H1 (cell line): ENCODE results near the gene PIK3C2G. TPM values are rescaled to one million over a fixed set of nuclear protein-coding genes. Genes with fewer than 3 reads are reported as not detected.

Source experiments
- BRCA1 ChIP-seq: IDR thresholded peaks from 2 replicates; pipeline ENCODE4 v1.6.1; 2012; ENCODE audit warnings: low read depth, low read length, improper control_type of control experiment
- CHD2 ChIP-seq: IDR thresholded peaks from 2 replicates; pipeline ENCODE4 v1.6.1; 2012; ENCODE audit warnings: low read length, improper control_type of control experiment
- EP300 ChIP-seq, 2 experiments: IDR thresholded peaks; 1 replicate in 1 of 2; 2 replicates in 1 of 2; pipeline ENCODE4 v1.6.1; 2011 to 2012; ENCODE audit warnings: low read depth in 2 of 2, low read length in 2 of 2, mild to moderate bottlenecking in 2 of 2, borderline replicate concordance in 1 of 2, inconsistent platforms in 1 of 2, moderate library complexity in 1 of 2
- HDAC2 ChIP-seq, 2 experiments: fragments of 300-600 bp in 1 of 2; sonication (generic) in 1 of 2; IDR thresholded peaks; 2 replicates each; pipeline ENCODE4 v1.6.1; 2011 to 2012; ENCODE audit warnings: low read depth in 2 of 2, low read length in 2 of 2, mild to moderate bottlenecking in 2 of 2, moderate library complexity in 2 of 2, borderline replicate concordance in 1 of 2, inconsistent platforms in 1 of 2
- KDM5A ChIP-seq: fragments of 200-600 bp; IDR thresholded peaks from 2 replicates; pipeline ENCODE4 v1.7.1; 2012; ENCODE audit warnings: mild to moderate bottlenecking, low read length, inconsistent platforms, mixed read lengths
- NANOG ChIP-seq: IDR thresholded peaks from 2 replicates; pipeline ENCODE4 v1.6.1; 2011; ENCODE audit warnings: low read length, low read depth, mild to moderate bottlenecking, inconsistent platforms; ENCODE audit not compliant: insufficient read depth, poor library complexity, severe bottlenecking
- PHF8 ChIP-seq: fragments of 200-600 bp; sonication (generic); conservative IDR thresholded peaks from 2 replicates; pipeline ENCODE4 v1.7.1; 2012; ENCODE audit warnings: low read depth, mild to moderate bottlenecking, inconsistent platforms, low read length, moderate library complexity
- SIX5 ChIP-seq: IDR thresholded peaks from 2 replicates; pipeline ENCODE4 v1.6.1; 2011; ENCODE audit warnings: mild to moderate bottlenecking, low read depth, low read length
- TCF12 ChIP-seq: IDR thresholded peaks from 2 replicates; pipeline ENCODE4 v1.6.1; 2011; ENCODE audit warnings: low read depth, mild to moderate bottlenecking, low read length
- polyA plus RNA-seq, 7 experiments: library from polyadenylated mRNA; depleted of rRNA in 3 of 7; stranded (reverse) in 5 of 7; unstranded in 2 of 7; fragments of >200 nt in 5 of 7; fragments of 200-250 nt in 2 of 7; gene quantifications; 1 replicate in 5 of 7; 2 replicates in 1 of 7; 4 replicates in 1 of 7; pipeline versions ENCODE4 v1.2.1 to v1.2.3, GENCODE V29; 2011 to 2013; ENCODE audit warnings: missing spikeins in 2 of 7, mixed read lengths in 2 of 7
- total RNA-seq: library from RNA; stranded (reverse); fragmentation: NEBNext Ultra II Directional; extraction: Animal tissue kit (Norgen Biotek cat#: 25700); gene quantifications from 2 replicates; pipeline ENCODE4 v1.2.1, GENCODE V29; 2021
- TF ChIP-seq, protein P1 (sequence below): fragments of 300-600 bp; sonication (generic); IDR thresholded peaks from 2 replicates; pipeline ENCODE4 v1.7.1; 2012; ENCODE audit warnings: low read length, moderate library complexity, mild to moderate bottlenecking, inconsistent platforms; ENCODE audit not compliant: insufficient replicate concordance

The PIK3C2G gene
- total and polyA plus RNA-seq, 2 of the 8 experiments (the other 6 are each of a cell fraction or from before 2014, with no cell fraction given) = not detected

DNA sequence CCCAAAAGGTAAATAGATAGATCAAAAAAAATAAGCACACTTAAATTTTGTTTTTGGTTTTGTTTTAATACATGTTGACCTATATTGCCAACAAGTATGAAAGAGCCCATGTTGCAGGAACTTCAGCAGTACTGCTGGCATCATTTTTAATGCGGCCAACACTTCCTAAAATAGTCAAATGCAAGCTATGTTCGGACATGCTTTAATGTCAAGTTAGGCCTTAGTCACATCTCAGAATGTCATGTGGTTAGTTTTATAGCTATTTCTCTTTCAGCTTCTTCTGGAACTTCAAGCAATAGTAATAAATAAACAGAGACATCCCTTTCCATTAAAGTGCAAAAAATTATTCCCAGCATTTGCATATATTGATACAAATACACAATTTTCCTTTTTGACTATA, 153.4 kb downstream of the PIK3C2G start (continued):
- TF ChIP-seq, protein P1, sequence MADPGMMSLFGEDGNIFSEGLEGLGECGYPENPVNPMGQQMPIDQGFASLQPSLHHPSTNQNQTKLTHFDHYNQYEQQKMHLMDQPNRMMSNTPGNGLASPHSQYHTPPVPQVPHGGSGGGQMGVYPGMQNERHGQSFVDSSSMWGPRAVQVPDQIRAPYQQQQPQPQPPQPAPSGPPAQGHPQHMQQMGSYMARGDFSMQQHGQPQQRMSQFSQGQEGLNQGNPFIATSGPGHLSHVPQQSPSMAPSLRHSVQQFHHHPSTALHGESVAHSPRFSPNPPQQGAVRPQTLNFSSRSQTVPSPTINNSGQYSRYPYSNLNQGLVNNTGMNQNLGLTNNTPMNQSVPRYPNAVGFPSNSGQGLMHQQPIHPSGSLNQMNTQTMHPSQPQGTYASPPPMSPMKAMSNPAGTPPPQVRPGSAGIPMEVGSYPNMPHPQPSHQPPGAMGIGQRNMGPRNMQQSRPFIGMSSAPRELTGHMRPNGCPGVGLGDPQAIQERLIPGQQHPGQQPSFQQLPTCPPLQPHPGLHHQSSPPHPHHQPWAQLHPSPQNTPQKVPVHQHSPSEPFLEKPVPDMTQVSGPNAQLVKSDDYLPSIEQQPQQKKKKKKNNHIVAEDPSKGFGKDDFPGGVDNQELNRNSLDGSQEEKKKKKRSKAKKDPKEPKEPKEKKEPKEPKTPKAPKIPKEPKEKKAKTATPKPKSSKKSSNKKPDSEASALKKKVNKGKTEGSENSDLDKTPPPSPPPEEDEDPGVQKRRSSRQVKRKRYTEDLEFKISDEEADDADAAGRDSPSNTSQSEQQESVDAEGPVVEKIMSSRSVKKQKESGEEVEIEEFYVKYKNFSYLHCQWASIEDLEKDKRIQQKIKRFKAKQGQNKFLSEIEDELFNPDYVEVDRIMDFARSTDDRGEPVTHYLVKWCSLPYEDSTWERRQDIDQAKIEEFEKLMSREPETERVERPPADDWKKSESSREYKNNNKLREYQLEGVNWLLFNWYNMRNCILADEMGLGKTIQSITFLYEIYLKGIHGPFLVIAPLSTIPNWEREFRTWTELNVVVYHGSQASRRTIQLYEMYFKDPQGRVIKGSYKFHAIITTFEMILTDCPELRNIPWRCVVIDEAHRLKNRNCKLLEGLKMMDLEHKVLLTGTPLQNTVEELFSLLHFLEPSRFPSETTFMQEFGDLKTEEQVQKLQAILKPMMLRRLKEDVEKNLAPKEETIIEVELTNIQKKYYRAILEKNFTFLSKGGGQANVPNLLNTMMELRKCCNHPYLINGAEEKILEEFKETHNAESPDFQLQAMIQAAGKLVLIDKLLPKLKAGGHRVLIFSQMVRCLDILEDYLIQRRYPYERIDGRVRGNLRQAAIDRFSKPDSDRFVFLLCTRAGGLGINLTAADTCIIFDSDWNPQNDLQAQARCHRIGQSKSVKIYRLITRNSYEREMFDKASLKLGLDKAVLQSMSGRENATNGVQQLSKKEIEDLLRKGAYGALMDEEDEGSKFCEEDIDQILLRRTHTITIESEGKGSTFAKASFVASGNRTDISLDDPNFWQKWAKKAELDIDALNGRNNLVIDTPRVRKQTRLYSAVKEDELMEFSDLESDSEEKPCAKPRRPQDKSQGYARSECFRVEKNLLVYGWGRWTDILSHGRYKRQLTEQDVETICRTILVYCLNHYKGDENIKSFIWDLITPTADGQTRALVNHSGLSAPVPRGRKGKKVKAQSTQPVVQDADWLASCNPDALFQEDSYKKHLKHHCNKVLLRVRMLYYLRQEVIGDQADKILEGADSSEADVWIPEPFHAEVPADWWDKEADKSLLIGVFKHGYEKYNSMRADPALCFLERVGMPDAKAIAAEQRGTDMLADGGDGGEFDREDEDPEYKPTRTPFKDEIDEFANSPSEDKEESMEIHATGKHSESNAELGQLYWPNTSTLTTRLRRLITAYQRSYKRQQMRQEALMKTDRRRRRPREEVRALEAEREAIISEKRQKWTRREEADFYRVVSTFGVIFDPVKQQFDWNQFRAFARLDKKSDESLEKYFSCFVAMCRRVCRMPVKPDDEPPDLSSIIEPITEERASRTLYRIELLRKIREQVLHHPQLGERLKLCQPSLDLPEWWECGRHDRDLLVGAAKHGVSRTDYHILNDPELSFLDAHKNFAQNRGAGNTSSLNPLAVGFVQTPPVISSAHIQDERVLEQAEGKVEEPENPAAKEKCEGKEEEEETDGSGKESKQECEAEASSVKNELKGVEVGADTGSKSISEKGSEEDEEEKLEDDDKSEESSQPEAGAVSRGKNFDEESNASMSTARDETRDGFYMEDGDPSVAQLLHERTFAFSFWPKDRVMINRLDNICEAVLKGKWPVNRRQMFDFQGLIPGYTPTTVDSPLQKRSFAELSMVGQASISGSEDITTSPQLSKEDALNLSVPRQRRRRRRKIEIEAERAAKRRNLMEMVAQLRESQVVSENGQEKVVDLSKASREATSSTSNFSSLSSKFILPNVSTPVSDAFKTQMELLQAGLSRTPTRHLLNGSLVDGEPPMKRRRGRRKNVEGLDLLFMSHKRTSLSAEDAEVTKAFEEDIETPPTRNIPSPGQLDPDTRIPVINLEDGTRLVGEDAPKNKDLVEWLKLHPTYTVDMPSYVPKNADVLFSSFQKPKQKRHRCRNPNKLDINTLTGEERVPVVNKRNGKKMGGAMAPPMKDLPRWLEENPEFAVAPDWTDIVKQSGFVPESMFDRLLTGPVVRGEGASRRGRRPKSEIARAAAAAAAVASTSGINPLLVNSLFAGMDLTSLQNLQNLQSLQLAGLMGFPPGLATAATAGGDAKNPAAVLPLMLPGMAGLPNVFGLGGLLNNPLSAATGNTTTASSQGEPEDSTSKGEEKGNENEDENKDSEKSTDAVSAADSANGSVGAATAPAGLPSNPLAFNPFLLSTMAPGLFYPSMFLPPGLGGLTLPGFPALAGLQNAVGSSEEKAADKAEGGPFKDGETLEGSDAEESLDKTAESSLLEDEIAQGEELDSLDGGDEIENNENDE = no peak
- TF ChIP-seq CHD2 = no peak
- no peak for TF ChIP-seq SIX5
- TF ChIP-seq BRCA1 = no peak
- no peak for TF ChIP-seq KDM5A
- no peak for TF ChIP-seq HDAC2 (IDR thresholded peaks at IDR 0.05; ENCODE audit: borderline replicate concordance in 1 of 2, low read depth in 2 of 2, low read length in 2 of 2)
- TF ChIP-seq EP300 (IDR thresholded peaks at IDR 0.05; ENCODE audit: borderline replicate concordance in 1 of 2, low read depth in 2 of 2, low read length in 2 of 2) = no peak
- no peak for TF ChIP-seq TCF12
- TF ChIP-seq NANOG = no peak
- TF ChIP-seq PHF8 = no peak
